Measurements from ENCODE around the gene GPSM3. TPM values are rescaled to one million over a fixed set of nuclear protein-coding genes. Genes with fewer than 3 reads are reported as not detected.
A peak's percentile ranks its signal among the peaks of the same experiment; 100 is the strongest.

The GPSM3 gene
- total RNA-seq, 6 experiments from 2014 or later: 4.0 to 10.1 (median 7.6) TPM

DNA sequence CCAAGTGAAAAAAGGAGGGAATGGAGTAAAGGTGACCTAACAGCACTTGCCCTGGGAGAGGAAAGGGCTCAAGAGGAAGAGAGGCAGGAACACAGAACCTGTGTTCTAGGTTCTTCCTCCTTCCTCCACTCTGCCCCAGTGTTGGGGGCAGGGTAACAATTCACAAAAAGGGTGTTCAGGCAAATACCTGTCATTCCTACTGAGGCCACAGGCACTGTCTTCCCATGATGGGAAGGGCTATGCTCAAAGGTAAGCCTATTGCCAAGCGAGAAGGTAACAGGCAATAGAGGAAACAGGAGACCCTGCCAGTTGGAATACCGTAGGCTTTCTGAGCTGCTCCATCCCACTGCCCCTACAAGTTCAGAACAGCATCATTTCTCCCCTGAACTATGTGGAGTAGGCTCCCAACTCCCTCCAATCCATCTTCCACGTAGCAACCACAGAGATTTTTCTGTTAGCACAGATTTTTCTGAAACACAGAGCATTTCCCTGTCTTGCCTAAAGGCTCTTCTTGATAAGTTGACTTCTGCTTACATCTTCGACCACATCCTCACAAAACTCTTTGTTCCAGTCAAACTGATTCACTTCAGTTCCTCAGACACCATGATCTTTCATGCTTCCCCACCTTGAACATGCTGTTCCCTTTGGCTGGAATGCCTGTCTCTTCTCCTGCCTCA lies 19.3 kb downstream of the GPSM3 start:
- TF ChIP-seq, protein P1, sequence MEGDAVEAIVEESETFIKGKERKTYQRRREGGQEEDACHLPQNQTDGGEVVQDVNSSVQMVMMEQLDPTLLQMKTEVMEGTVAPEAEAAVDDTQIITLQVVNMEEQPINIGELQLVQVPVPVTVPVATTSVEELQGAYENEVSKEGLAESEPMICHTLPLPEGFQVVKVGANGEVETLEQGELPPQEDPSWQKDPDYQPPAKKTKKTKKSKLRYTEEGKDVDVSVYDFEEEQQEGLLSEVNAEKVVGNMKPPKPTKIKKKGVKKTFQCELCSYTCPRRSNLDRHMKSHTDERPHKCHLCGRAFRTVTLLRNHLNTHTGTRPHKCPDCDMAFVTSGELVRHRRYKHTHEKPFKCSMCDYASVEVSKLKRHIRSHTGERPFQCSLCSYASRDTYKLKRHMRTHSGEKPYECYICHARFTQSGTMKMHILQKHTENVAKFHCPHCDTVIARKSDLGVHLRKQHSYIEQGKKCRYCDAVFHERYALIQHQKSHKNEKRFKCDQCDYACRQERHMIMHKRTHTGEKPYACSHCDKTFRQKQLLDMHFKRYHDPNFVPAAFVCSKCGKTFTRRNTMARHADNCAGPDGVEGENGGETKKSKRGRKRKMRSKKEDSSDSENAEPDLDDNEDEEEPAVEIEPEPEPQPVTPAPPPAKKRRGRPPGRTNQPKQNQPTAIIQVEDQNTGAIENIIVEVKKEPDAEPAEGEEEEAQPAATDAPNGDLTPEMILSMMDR (IDR thresholded peaks at IDR 0.05): no peak
- no peak overlapping the region; the same call in 1 of the 2 replicates for H3K4me3 Mint-ChIP-seq
- DNase-seq: no peak
- 0 out of 2 replicates have a peak overlapping the region, but pooled peaks have one; percentile 3 for H3K27ac Mint-ChIP-seq
- H3K27me3 Mint-ChIP-seq (ENCODE audit: insufficient read depth): peaks cover 7% of the 10 kb centered on the region
- H3K9me3 Mint-ChIP-seq: no peaks in the 10 kb centered on the region
- peaks cover 28% of the 10 kb centered on the region for H3K36me3 Mint-ChIP-seq (ENCODE audit: low read depth)
- peaks cover 80% of the 10 kb centered on the region for H3K4me1 Mint-ChIP-seq (ENCODE audit: low read depth)

GRCh38 chr6:32171234-32171633 lies 21.2 kb downstream of the GPSM3 start:
- peaks cover 7% of the 10 kb centered on the region for H3K27me3 Mint-ChIP-seq (ENCODE audit: insufficient read depth)
- TF ChIP-seq, protein P1 (IDR thresholded peaks at IDR 0.05): no peak
- peaks cover 67% of the 10 kb centered on the region for H3K4me1 Mint-ChIP-seq (ENCODE audit: low read depth)
- peaks cover 34% of the 10 kb centered on the region for H3K36me3 Mint-ChIP-seq (ENCODE audit: low read depth)
- no peak overlapping the region for H3K4me3 Mint-ChIP-seq
- H3K27ac Mint-ChIP-seq: peak overlapping the region; percentile 21; the same call in 1 of the 2 replicates
- DNase-seq: no peak
- H3K9me3 Mint-ChIP-seq: no peaks in the 10 kb centered on the region

DNA sequence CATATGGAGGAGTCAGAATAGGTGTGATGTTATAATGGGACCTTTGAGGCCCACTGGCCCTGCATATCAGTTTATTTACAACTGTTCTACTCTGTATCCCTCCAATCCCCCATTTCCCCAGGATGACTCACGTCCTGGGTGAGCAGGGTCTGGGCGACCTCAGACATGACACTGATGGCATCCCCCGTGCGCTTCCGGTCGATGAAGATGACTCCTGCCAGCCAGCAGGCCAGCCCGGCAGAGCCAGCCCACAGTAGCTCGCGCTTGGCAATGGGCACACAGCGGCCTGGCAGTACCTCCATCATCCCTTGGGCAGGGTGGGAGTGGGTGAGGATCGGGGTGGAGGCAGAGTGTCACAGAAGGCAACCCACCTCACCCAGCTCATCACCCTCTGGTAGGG lies 22.1 kb downstream of the GPSM3 start:
- DNase-seq: no peak
- peaks cover 7% of the 10 kb centered on the region for H3K27me3 Mint-ChIP-seq (ENCODE audit: insufficient read depth)
- peaks cover 34% of the 10 kb centered on the region for H3K36me3 Mint-ChIP-seq (ENCODE audit: low read depth)
- H3K4me1 Mint-ChIP-seq (ENCODE audit: low read depth): peaks cover 64% of the 10 kb centered on the region
- H3K4me3 Mint-ChIP-seq: no peak overlapping the region
- H3K27ac Mint-ChIP-seq: peak overlapping the region; percentile 49
- H3K9me3 Mint-ChIP-seq: no peaks in the 10 kb centered on the region
- TF ChIP-seq, protein P1 (IDR thresholded peaks at IDR 0.05): no peak

GRCh38 chr6:32168807-32169591 lies 23.4 kb downstream of the GPSM3 start:
- H3K36me3 Mint-ChIP-seq (ENCODE audit: low read depth): peaks cover 34% of the 10 kb centered on the region
- DNase-seq: no peak

DNA sequence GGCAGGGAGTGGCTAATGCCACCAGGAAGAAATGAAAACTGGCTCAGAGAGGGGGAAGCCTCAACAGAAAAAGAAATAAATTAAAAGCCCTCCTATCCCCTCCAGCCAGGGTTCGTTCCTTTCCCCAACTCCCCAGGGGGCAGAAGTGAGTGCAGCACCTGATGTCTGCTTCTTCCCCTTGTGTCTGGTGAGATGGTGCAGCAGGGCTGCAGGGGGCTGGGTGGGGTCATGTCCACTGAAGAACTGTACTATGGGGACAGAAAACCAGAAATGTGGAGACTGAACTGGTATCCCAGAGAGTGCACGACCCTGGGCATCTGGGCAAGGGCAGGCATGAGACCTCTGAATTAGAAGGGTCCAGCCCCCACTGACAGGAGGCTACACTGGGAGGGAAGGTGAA lies 24.1 kb downstream of the GPSM3 start:
- H3K27ac Mint-ChIP-seq: peak overlapping the region; percentile 14; the same call in 1 of the 2 replicates
- H3K9me3 Mint-ChIP-seq: no peaks in the 10 kb centered on the region
- peaks cover 9% of the 10 kb centered on the region for H3K27me3 Mint-ChIP-seq (ENCODE audit: insufficient read depth)
- H3K36me3 Mint-ChIP-seq (ENCODE audit: low read depth): peaks cover 33% of the 10 kb centered on the region
- H3K4me3 Mint-ChIP-seq: no peak overlapping the region
- H3K4me1 Mint-ChIP-seq (ENCODE audit: low read depth): peaks cover 46% of the 10 kb centered on the region
- DNase-seq: no peak
- TF ChIP-seq, protein P1 (IDR thresholded peaks at IDR 0.05): no peak

More at GRCh38 chr6:32168807-32169591, 23.4 kb downstream of the GPSM3 start:
- Mint-ChIP-seq H3K27ac (peak overlapping the region; percentile 61), H3K4me1 (ENCODE audit: low read depth) (peaks cover 52% of the 10 kb centered on the region), H3K4me3 (no peak overlapping the region), H3K27me3 (ENCODE audit: insufficient read depth) (peaks cover 9% of the 10 kb centered on the region), H3K9me3 (no peaks in the 10 kb centered on the region)
- TF ChIP-seq, protein P1 (IDR thresholded peaks at IDR 0.05): no peak

All from HFFc6 (cell line).